Glomerular visceral epithelial cell (primary cell): ENCODE data around the gene SPN.
"Not testable (repeated sequence)": the region's sequence is repeated elsewhere in the genome, so short reads cannot be mapped to it uniquely, and the experiment has no call there.

ENCODE experiments used
- DNase-seq: peaks from one replicate; pipeline ENCODE4 v3.0.0-alpha.2; 2016; ENCODE audit errors: extremely low spot score

SPN gene

DNA sequence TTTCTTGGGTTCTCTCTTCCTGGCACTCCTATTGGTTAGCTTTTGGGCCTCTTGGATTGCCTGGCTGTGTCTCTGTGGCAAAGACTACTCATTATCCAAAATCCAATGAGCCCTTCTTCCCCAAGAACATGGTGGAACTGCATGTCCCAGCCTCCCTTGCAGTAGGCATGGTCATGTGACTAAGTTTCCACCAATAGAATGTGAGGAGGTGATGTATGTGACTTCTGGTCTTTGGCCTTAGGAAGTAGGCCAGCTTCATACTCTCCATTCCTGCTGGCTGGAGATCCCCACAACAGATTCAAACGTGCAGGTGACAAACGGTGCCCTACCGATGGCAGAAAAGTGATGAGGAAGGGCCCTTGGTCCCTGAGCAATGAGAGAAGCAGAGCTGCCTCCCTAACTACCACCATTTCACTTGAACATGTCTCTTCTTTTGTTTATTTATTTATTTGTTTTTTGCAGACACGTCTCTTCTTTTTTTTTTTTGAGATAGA, 17.3 kb upstream of the SPN start:
- DNase-seq, result no peak

- DNase-seq, result no peak
Measured at GRCh38 chr16:29646947-29647346, 16.1 kb upstream of the SPN start.

GRCh38 chr16:29649588-29650494, 13.2 kb upstream of the SPN start:
- DNase-seq, result no peak

GRCh38 chr16:29650771-29651170, 12.3 kb upstream of the SPN start:
- no peak for DNase-seq

GRCh38 chr16:29651774-29652349, 11.2 kb upstream of the SPN start:
- DNase-seq, result no peak

- no peak for DNase-seq
Measured at GRCh38 chr16:29653471-29653870, 9.6 kb upstream of the SPN start.

DNA sequence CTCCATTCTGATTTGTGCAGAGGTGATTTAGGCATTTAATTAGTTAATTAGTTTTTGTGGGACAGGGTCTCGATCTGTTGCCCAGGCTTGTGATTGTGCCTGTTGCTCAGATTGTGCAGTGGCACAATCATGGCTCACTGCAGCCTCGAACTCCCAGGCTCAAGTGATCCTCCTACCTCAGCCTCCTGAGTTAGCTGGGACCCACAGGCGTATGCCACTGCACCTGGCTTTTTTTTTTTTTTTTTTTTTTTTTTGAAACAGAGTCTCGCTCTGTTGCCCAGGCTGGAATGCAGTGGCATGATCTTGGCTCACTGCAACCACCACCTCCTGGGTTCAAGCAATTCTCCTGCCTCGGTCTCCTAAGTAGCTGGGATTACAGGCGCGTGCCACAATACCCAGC, 9.2 kb upstream of the SPN start:
- DNase-seq, result not testable (repeated sequence)

GRCh38 chr16:29656688-29657523, 6.1 kb upstream of the SPN start:
- DNase-seq, result no peak

- no peak for DNase-seq
Measured at GRCh38 chr16:29658705-29659104, 4.3 kb upstream of the SPN start.

DNA sequence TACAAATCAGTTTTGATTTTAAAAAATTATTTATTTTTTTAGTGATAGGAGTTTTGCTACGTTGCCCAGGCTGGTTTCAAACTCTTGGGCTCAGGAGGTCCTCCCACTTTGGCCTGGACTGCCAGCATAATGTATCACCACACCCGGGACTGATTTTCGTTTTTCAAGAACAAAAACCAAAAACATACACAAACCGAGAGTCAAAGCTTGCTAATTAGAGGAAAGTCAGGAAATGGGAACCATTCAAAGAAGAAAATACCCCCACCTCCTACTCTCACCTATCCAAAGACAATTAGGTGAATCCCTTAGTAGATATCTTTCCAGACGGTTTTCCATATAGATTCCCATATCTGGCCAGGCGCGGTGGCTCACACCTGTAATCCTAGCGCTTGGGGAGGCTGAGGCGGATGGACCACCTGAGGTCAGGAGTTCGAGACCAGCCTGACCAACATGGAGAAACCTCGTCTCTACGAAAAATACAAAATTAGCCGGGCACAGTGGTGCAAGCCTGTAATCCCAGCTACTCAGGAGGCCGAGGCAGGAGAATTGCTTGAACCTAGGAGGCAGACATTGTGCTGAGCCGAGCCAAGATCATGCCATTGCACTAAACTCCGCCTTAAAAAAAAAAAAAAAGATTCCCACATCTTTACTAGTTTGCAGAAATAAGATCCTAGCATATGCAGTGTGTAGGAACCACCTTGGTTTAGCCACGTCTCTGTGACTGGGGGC, 883 bp upstream of the SPN start:
- DNase-seq, result no peak

DNA sequence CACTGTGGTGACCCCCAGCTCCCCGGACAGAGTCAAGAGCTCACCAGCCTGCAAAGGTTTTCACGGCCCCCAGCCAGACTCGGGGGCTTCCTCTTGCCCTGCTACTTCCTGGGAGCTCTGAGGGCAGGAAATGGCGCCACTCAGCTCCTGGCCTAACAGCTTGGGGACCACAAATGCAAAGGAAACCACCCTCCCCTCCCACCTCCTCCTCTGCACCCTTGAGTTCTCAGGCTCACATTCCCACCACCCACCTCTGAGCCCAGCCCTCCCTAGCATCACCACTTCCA, 375 bp upstream of the SPN start:
- DNase-seq, result no peak

DNA sequence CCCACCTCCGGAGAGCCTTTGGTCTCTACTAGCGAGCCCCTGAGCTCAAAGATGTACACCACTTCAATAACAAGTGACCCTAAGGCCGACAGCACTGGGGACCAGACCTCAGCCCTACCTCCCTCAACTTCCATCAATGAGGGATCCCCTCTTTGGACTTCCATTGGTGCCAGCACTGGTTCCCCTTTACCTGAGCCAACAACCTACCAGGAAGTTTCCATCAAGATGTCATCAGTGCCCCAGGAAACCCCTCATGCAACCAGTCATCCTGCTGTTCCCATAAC, 702 bp downstream of the SPN start:
- DNase-seq, result no peak

DNA sequence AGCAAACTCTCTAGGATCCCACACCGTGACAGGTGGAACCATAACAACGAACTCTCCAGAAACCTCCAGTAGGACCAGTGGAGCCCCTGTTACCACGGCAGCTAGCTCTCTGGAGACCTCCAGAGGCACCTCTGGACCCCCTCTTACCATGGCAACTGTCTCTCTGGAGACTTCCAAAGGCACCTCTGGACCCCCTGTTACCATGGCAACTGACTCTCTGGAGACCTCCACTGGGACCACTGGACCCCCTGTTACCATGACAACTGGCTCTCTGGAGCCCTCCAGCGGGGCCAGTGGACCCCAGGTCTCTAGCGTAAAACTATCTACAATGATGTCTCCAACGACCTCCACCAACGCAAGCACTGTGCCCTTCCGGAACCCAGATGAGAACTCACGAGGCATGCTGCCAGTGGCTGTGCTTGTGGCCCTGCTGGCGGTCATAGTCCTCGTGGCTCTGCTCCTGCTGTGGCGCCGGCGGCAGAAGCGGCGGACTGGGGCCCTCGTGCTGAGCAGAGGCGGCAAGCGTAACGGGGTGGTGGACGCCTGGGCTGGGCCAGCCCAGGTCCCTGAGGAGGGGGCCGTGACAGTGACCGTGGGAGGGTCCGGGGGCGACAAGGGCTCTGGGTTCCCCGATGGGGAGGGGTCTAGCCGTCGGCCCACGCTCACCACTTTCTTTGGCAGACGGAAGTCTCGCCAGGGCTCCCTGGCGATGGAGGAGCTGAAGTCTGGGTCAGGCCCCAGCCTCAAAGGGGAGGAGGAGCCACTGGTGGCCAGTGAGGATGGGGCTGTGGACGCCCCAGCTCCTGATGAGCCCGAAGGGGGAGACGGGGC, 1.3 kb downstream of the SPN start:
- DNase-seq, result no peak

- no peak for DNase-seq
Measured at GRCh38 chr16:29665294-29666077, 2.4 kb downstream of the SPN start.

DNA sequence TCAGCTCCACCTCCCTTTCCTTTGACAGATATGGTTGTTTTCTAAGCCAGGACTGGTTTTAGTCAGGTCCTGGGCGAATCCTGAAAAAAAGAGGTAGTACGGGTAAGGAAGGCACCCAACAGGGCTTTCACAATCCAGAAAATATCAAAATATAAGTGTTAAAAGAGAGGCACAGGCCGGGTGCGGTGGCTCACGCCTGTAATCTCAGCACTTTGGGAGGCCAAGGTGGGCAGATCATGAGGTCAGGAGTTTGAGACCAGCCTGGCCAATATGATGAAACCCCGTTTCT, 4.2 kb downstream of the SPN start:
- not testable (repeated sequence) for DNase-seq

- DNase-seq, result no peak
Measured at GRCh38 chr16:29667755-29668154, 4.7 kb downstream of the SPN start.

DNA sequence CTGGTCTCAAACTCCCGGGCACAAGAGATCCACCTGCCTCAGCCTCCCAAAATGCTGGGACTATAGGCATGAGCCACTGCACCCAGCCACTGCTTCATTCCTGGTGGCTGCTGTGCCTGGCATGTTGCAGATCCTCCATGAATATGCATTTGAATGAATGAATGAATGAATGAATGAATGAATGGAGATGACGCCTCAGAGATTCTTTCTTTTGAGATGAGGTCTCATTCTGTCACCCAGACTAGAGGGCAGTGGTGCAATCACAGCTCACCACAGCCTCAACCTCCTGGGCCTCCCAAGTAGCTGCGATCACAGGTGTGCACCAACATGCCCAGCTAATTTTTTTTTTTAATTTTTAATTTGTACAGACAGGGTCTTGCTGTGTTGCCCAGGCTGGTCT, 5.2 kb downstream of the SPN start:
- DNase-seq, result no peak

GRCh38 chr16:29673501-29673900, 10.5 kb downstream of the SPN start:
- DNase-seq, result no peak

- peak; percentile 23 for DNase-seq
Measured at GRCh38 chr16:29674188-29674587, 11.1 kb downstream of the SPN start.

GRCh38 chr16:29675811-29676643, 13.0 kb downstream of the SPN start:
- DNase-seq, result no peak
